D721Med (cell line): ENCODE data around the gene LINS1.

Experiments
- DNase-seq: peaks from one replicate; pipeline ENCODE4 v3.0.0; 2011; ENCODE audit warnings: low spot score; ENCODE audit not compliant: insufficient read length
- FAIRE-seq: peaks from 2 replicates; lab custom pipeline; 2011; peaks lifted over from hg19 to GRCh38; lab: Jason Lieb, UNC
- CTCF ChIP-seq: IDR thresholded peaks from 2 replicates; pipeline ENCODE4 v1.5.1; 2012; ENCODE audit warnings: mild to moderate bottlenecking, control low read depth; ENCODE audit not compliant: insufficient read depth; ENCODE audit errors: missing control alignments

LINS1 gene

GRCh38 chr15:100638177-100638730 lies 36.3 kb upstream of the LINS1 start:
- TF ChIP-seq CTCF = no peak
- FAIRE-seq (no peak), DNase-seq (no peak)

- no peak for FAIRE-seq
- TF ChIP-seq CTCF = no peak
- no peak for DNase-seq
Measured at GRCh38 chr15:100635406-100636071, 33.6 kb upstream of the LINS1 start.

- FAIRE-seq = no peak
- TF ChIP-seq CTCF = no peak
Measured at GRCh38 chr15:100633763-100634075, 31.7 kb upstream of the LINS1 start.

GRCh38 chr15:100631831-100632230 lies 29.8 kb upstream of the LINS1 start:
- FAIRE-seq (no peak), DNase-seq (no peak)

More at GRCh38 chr15:100633763-100634075, 31.7 kb upstream of the LINS1 start:
- DNase-seq = no peak

GRCh38 chr15:100628746-100629145 lies 26.8 kb upstream of the LINS1 start:
- FAIRE-seq (no peak), DNase-seq (no peak)
- no peak for TF ChIP-seq CTCF

More at GRCh38 chr15:100631831-100632230, 29.8 kb upstream of the LINS1 start:
- TF ChIP-seq CTCF = no peak

GRCh38 chr15:100627789-100628395 lies 25.9 kb upstream of the LINS1 start:
- peak; percentile 86 for TF ChIP-seq CTCF
- DNase-seq = no peak
- FAIRE-seq = no peak

GRCh38 chr15:100623301-100623700 lies 21.3 kb upstream of the LINS1 start:
- no peak for DNase-seq
- no peak for TF ChIP-seq CTCF
- no peak for FAIRE-seq
